T47D (cell line): ENCODE data around the gene TNFRSF4.

Experiments used
- DNase-seq, 2 experiments: peaks; one replicate each; pipeline versions ENCODE4 v3.0.0 to v3.0.0-alpha.2; 2011 to 2012; ENCODE audit warnings: low read depth in 1 of 2, low spot score in 1 of 2
- JUND ChIP-seq: IDR thresholded peaks from 2 replicates; pipeline ENCODE4 v1.6.1; 2012; ENCODE audit warnings: low read depth
- in situ Hi-C: cut with HindIII; loops from 2 replicates; pipeline ENCODE4 v1.10.0; 2016; ENCODE audit warnings: low sequenced_read_pairs, low pct_unique_long_range_greater_than_20kb

The TNFRSF4 gene

GRCh38 chr1:1205769-1206375 is 8.1 kb downstream of the TNFRSF4 start:
- TF ChIP-seq JUND, result no peak
- in situ Hi-C loops, result no loop called here
- no peak for DNase-seq

GRCh38 chr1:1204998-1205768 is 8.8 kb downstream of the TNFRSF4 start:
- no peak for TF ChIP-seq JUND
- in situ Hi-C loops, result no loop called here
- no peak for DNase-seq

- in situ Hi-C loops, result no loop called here
- DNase-seq, result no peak
- no peak for TF ChIP-seq JUND
Measured at GRCh38 chr1:1204425-1204920, 9.5 kb downstream of the TNFRSF4 start.

GRCh38 chr1:1203561-1204424 is 10.2 kb downstream of the TNFRSF4 start:
- TF ChIP-seq JUND, result no peak
- DNase-seq, result no peak
- in situ Hi-C loops, result no loop called here

GRCh38 chr1:1202831-1203560 is 11.0 kb downstream of the TNFRSF4 start:
- DNase-seq, result no peak
- in situ Hi-C loops, result no loop called here
- no peak for TF ChIP-seq JUND

- DNase-seq, result peak; percentile 44 to 60
- in situ Hi-C loops, result no loop called here
- no peak for TF ChIP-seq JUND
Measured at GRCh38 chr1:1200876-1201810, 12.8 kb downstream of the TNFRSF4 start.

- in situ Hi-C loops, result no loop called here
- no peak for DNase-seq
- no peak for TF ChIP-seq JUND
Measured at GRCh38 chr1:1199961-1200875, 13.7 kb downstream of the TNFRSF4 start.

- DNase-seq, result no peak
- no peak for TF ChIP-seq JUND
- in situ Hi-C loops, result no loop called here
Measured at GRCh38 chr1:1199141-1199960, 14.6 kb downstream of the TNFRSF4 start.

- DNase-seq, result no peak
- in situ Hi-C loops, result no loop called here
- no peak for TF ChIP-seq JUND
Measured at GRCh38 chr1:1198423-1199140, 15.4 kb downstream of the TNFRSF4 start.
